GM19043 (cell line): ENCODE measurements around the gene COBLL1.
"Not testable (repeated sequence)": the region's sequence is repeated elsewhere in the genome, so short reads cannot be mapped to it uniquely, and the experiment has no call there.

Experiments used
- ATAC-seq: cut with Tn5 transposase; IDR thresholded peaks from one replicate; pipeline ENCODE4 v1.9.1; 2021; ENCODE audit warnings: low read depth; ENCODE audit not compliant: unreplicated experiment

COBLL1 gene, protein sequence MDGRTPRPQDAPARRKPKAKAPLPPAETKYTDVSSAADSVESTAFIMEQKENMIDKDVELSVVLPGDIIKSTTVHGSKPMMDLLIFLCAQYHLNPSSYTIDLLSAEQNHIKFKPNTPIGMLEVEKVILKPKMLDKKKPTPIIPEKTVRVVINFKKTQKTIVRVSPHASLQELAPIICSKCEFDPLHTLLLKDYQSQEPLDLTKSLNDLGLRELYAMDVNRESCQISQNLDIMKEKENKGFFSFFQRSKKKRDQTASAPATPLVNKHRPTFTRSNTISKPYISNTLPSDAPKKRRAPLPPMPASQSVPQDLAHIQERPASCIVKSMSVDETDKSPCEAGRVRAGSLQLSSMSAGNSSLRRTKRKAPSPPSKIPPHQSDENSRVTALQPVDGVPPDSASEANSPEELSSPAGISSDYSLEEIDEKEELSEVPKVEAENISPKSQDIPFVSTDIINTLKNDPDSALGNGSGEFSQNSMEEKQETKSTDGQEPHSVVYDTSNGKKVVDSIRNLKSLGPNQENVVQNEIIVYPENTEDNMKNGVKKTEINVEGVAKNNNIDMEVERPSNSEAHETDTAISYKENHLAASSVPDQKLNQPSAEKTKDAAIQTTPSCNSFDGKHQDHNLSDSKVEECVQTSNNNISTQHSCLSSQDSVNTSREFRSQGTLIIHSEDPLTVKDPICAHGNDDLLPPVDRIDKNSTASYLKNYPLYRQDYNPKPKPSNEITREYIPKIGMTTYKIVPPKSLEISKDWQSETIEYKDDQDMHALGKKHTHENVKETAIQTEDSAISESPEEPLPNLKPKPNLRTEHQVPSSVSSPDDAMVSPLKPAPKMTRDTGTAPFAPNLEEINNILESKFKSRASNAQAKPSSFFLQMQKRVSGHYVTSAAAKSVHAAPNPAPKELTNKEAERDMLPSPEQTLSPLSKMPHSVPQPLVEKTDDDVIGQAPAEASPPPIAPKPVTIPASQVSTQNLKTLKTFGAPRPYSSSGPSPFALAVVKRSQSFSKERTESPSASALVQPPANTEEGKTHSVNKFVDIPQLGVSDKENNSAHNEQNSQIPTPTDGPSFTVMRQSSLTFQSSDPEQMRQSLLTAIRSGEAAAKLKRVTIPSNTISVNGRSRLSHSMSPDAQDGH

DNA sequence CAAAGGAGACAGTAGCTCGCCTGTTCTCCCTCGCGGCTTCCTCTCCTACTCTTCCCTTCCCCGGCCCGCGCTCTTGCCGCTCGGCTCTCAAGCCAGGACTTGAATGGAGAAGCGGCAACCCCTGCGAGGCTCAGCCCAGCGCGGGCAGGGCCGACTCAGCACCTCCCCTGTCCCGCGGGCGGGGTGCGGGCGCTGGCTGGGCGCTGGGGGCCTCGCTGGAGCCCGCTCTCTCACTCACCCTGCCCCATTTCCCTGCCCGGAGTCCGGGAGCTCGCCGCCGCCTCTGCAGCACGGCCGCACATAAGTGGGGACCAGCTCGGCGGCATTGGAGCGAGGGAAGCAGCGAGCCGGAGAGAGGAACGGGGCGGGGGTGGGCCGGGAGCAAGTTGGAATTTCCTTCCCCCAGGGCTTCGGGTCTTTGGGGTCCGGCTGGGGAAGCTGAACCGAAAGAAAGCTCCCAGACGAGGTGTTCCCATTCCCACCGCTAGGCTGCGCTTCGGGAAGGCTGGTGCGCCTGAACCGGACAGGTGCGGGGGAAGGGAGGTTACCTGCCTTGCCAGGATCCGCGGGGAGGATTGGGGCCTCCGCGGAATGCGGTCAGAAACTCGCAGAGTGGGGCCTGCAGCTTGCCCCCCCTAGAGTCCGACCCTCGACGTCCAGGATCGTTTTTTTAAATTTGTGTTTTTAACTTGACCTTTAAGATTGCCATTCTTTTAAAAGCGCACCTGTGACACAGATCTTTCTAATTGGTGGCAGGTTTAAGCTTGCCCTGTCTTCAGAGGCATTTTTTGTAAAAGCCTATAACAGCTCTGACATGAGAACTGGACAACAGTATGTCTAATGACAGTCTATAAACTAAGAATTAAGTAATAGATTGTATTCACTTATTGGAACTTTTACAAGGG, at the start of gene COBLL1:
COBLL1 (minus strand) TSS at position 105 of the 905 bp plus-strand sequence. CDS start 627 bp downstream, outside the sequence.
- peak; percentile 52 for ATAC-seq

GRCh38 chr2:164890544-164890943, 48.9 kb upstream of the COBLL1 start:
- no peak for ATAC-seq

- no peak for ATAC-seq
Measured at GRCh38 chr2:164888592-164888991, 47.0 kb upstream of the COBLL1 start.

DNA sequence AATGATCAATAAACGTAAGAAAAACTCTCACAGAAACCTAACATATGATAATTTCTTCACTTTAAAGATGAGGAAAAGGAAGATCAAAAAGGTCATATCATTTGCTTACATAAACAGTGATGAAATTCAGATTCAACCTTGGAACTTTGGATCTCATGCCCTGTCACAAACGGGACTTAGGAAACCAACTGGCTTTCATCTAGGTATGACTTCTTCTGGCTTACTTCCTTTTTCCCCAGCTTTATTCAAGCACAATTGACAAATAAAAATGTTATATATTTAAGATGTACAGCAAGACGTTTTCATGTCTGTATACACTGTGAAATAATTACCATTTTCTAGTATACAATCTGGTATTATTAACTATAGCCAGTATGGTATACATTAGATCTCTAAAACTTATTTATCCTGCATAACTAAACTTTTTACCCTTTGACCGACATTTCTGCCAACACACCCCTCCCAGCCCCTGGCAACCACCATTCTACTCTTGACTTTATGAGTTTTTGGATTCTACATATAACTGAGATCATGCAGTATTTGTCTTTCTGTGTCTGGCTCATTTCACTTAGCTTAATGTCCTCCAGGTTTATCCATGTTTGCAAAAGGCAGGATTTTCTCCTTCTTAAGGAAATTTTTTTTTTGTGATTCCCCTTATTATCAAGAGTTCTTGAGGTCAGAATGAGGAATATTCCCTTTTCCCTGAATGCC, 46.0 kb upstream of the COBLL1 start:
- ATAC-seq, result no peak

- no peak for ATAC-seq
Measured at GRCh38 chr2:164882276-164882675, 40.7 kb upstream of the COBLL1 start.

GRCh38 chr2:164881524-164881923, 39.9 kb upstream of the COBLL1 start:
- ATAC-seq, result no peak

DNA sequence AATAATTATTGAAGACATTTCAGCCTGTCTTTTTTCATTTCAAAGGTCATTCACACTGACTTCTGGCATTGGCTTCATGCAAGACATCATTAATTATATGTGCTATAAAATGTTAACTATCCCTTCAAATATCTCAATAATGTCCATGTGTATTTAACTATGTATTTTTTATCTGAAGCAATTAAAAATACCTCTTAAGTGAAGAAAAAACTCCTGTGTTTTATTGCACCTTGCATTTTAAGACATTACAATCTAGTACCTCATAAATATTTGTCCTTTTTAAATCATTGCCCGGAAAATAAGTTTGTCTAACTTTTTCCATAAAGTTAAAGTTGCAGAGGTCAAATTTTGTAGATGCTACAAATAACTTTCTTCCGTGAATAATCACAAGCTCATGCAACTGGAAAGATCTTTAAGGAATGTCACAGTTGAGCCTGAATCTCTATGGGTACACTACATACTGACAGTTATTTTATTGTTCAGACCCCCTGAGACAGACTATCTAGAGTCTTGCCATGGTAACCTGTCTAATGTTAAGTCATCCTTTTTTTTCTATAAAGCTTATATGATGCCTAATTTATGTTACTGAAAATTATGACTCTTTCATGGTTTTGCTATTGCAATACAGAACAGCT, 38.4 kb upstream of the COBLL1 start:
- ATAC-seq, result no peak

- ATAC-seq, result no peak
Measured at GRCh38 chr2:164877927-164878326, 36.3 kb upstream of the COBLL1 start.

- ATAC-seq, result no peak
Measured at GRCh38 chr2:164877169-164877568, 35.5 kb upstream of the COBLL1 start.

GRCh38 chr2:164875334-164876205, 33.9 kb upstream of the COBLL1 start:
- ATAC-seq, result no peak

DNA sequence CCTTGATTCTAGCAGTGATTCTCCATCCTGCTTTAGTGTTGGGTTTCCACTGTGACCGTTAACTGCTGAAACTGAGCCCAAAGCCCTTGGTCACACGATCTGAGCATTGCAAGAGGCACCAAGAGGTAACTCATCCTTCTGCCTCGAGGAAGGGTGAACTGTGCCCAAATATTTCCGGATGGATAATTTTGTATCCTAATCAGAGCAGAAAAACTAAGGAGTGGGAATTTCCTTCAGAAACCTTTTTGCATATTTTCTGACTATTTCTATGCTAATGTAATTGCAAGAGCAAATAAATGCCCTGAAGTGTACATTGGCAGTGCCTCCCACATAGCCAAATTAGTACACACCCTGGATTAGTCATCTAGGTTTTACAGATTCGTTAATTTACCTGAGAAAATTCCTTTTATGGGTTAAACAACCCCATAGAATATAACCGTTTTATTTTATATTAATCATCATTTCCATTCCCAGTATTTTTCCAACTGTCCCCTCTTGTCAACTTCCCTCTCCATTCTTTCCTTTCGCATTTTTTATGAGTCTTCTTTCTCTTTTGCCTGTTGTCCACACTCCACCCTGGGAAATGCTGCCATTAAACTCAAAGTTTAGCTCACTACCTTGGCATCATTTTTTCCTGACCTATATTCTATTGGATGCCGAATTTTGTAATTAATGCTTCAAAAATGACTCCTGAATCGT, 31.7 kb upstream of the COBLL1 start:
- ATAC-seq, result no peak

DNA sequence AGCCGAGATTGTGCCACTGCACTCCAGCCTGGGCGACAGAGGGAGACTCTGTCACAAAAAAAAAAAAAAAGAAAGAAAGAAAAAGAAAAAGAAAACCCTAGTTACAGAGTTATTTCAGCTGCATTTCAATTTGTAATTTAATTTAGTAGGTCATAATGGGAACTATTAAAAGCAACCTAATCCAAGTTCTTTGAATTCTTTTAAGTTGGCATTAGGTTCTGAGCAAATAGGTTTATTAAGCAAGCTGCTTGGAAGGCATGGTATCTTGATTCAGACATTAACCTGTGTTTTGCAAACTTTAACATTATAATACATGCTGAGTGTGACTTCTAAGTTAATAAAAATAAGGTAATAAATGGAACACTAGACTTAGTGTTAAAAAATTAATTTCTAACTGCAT, 29.8 kb upstream of the COBLL1 start:
- no peak for ATAC-seq

- ATAC-seq, result no peak
Measured at GRCh38 chr2:164869420-164869772, 27.8 kb upstream of the COBLL1 start.

DNA sequence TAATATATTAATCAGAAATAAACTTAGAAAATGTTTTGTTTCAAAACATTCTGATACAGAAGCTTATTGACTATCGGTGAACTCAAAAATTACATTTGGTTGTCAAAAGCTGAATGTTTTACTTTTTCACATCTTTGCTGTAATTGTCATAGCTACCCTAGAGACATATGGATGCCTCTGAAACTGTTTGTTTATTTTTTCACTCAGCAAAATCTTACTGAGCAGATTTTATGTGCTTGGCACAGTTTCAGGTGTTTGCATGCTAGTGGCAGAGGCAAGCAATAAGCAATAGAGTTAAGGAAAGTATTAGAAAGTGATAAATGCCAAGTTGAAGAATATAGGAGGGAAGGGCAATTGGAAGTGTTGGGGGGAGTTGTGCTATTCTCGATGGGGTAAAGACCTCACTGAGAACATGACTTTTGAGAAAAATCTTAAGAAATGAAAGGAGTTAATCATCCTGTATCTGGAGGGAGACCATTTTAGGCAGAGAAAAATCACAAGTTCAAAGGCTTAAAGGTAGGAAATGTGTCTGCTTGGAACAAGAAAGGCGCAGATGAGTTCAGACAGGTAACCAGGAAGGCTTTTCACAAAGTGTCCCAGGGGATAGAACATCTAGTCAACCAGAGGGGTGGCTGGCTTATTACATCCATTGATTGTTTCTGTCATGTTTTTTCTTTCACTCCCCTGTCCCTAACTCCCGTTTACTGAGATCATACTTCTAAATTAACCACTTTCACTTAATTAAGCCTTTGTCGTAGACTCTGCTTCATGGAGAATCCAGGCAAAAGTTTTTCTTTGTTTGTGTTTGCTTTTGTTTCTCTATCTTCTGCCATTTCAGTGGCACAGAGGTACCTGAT, 27.2 kb upstream of the COBLL1 start:
- no peak for ATAC-seq

- ATAC-seq, result no peak
Measured at GRCh38 chr2:164867779-164868397, 26.3 kb upstream of the COBLL1 start.

GRCh38 chr2:164866381-164866780, 24.8 kb upstream of the COBLL1 start:
- ATAC-seq, result not testable (repeated sequence)
